ENCODE measurements around the gene ZBTB39.
"Not testable (repeated sequence)": the region's sequence is repeated elsewhere in the genome, so short reads cannot be mapped to it uniquely, and the experiment has no call there.

Gene ZBTB39

GRCh38 chr12:56980268-56980667, 26.1 kb downstream of the ZBTB39 start:
- DNase-seq (ENCODE audit: low read depth): no peak

- no peak for DNase-seq (ENCODE audit: low read depth)
Observed at GRCh38 chr12:56979628-56980027, 26.7 kb downstream of the ZBTB39 start.

DNA sequence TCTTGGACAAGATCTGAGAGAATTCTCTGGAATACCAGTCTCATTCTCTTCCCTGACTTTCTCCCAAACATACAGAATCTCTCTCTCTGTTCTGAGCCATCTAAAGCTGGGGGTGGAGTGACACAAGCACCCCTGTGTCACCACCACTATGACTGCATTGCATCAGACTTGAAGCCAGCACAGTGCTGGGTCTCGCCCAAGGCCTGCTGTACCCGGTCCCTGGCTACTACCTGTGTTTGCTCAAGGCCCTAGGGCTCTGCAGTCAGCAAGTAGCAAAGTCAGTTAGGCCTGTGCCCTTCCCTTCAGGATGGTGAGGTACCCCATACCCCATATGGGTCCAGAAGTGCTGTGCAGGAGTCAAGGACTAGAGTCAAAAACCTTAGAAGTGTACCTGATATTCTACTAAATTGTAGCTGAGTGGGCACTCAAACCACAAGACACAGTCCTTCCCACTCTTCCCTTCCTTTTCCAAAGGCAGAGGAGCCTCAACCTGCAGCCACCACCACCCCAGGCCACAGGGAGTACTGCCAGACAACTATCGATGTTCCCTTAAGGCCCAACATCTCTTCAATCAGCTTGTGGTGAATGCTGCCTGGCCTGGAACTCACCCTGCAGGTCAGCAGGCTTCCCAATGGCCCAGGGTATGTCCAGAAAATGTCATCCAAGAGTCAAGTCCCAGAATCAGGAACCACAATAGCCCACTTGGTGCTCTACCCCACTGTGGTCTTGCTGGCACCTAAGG, 27.8 kb downstream of the ZBTB39 start:
- DNase-seq (ENCODE audit: low read depth): no peak

GRCh38 chr12:56977361-56977760, 29.0 kb downstream of the ZBTB39 start:
- not testable (repeated sequence) for DNase-seq (ENCODE audit: low read depth)

DNA sequence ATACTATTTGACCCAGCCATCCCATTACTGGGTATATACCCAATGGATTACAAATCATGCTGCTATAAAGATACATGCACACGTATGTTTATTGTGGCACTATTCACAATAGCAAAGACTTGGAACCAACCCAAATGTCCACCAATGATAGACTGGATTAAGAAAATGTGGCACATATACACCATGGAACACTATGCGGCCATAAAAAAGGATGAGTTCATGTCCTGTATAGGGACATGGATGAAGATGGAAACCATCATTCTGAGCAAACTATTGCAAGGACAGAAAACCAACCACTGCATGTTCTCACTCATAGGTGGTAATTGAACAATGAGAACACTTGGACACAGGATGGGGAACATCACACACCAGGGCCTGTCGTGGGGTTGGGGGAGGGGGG, 32.1 kb downstream of the ZBTB39 start:
- not testable (repeated sequence) for DNase-seq (ENCODE audit: low read depth)

DNA sequence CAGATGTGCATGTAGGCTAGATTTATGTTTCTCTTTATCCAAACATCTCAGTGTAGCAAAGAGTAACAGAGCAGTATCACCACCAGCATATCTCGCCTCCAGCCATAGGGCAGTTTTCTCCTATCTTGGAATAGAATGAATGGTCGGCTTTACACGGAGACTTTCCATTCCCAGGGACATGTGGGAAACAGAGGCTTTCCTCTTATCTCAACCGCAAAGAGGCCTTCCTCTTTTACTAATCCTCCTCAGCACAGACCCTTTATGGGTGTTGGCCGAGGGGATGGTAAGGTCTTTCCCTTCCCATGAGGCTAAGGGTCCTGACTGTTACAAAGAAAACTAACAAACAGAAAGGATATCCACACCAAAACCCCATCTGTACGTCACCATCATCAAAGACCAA, 37.4 kb downstream of the ZBTB39 start:
- DNase-seq (ENCODE audit: low read depth): not testable (repeated sequence)

GRCh38 chr12:56965997-56966642, 40.2 kb downstream of the ZBTB39 start:
- DNase-seq (ENCODE audit: low read depth): not testable (repeated sequence)

- not testable (repeated sequence) for DNase-seq (ENCODE audit: low read depth)
Observed at GRCh38 chr12:56965124-56965523, 41.2 kb downstream of the ZBTB39 start.

DNA sequence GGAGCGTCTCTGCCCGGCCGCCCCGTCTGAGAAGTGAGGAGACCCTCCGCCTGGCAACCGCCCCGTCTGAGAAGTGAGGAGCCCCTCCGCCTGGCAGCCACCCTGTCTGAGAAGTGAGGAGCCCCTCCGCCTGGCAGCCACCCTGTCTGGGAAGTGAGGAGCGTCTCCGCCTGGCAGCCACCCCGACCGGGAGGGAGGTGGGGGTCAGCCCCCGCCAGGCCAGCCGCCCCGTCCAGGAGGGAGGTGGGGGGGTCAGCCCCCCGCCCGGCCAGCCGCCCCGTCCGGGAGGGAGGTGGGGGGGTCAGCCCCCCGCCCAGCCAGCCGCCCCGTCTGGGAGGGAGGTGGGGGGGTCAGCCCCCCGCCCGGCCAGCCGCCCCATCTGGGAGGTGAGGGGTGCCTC, 42.8 kb downstream of the ZBTB39 start:
- DNase-seq (ENCODE audit: low read depth): not testable (repeated sequence)

- DNase-seq (ENCODE audit: low read depth): not testable (repeated sequence)
Observed at GRCh38 chr12:56962247-56962646, 44.1 kb downstream of the ZBTB39 start.

DNA sequence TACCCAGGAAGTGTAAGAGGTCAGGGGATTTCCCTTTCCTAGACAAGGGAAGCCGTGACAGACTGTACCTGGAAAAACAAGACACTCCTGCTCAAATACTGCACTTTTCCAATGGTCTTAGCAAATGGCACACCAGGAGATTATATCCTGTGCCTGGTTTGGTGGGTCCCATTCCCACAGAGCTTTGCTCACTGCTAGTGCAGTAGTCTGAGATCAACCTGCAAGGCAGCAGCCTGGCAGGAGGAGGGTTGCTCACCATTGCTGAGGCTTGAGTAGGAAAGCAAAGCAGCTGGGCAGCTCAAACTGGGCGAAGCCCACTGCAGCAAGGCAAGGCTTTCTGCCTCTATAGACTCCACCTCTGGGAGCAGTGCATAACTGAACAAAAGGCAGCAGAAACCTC, 47.9 kb downstream of the ZBTB39 start:
- no peak for DNase-seq (ENCODE audit: low read depth)

DNA sequence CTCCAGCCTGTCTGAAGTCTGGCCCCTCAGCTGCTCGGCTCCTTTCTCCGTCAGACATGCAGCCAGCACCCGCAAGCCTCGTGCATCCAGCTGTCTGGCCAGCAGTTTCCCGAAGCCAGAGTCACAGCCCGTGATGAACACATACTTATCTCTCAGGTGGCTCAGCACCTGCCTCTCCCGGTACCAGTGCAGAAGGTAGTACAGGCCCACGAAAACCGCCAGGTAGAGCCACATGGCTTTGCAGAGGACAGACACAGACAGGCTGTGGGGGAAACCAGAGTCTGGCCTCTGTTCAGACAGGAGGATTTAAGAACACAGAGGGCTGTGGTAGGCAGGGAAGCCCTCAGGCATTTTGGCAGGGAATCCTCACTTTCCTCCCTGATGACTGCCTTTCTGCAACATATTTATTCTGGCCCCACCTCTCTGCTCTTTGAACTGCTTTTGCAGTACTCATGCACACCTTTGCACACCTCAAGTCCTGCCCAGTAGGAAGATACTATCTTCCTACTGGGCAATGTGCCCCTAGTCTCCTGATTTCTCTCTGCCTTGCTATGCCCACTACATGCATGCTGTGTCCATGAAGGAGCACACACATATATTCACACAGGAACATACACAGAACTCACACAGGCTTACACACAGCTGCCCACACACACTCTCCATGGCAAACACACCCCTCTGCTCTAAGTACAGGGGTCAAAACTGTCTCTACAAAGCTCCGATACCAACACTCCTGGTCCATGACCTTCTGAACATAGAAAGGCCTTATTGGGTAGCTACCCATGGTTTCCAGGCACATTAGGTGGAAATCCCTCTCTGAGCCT, 48.9 kb downstream of the ZBTB39 start, which contains the start of gene RDH16:
TSS of gene RDH16 (minus strand) at position 380 of the 824 bp plus-strand sequence. CDS start at position 234, 146 bp downstream.
- DNase-seq (ENCODE audit: low read depth): no peak

GRCh38 chr12:56955631-56956256, 50.6 kb downstream of the ZBTB39 start:
- DNase-seq (ENCODE audit: low read depth): no peak

DNA sequence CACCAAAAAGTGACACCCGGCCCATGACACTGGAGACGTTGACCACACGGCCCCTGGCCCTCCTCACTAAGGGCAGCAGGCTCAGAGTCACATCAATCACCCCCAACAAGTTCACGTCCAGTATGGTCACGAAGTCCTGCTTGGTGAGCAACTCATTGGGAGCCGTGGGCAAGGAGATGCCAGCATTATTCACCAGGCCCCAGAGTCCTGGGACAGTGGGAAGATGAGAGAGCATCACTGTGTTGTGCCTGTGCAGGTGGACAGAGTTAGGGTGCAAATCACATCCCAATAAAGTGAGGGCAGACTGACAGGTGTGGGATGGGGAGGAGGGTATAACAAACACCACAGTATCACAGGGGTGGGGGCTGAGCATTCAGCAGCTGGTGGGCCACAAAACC, 51.4 kb downstream of the ZBTB39 start:
- no peak for DNase-seq (ENCODE audit: low read depth)

DNA sequence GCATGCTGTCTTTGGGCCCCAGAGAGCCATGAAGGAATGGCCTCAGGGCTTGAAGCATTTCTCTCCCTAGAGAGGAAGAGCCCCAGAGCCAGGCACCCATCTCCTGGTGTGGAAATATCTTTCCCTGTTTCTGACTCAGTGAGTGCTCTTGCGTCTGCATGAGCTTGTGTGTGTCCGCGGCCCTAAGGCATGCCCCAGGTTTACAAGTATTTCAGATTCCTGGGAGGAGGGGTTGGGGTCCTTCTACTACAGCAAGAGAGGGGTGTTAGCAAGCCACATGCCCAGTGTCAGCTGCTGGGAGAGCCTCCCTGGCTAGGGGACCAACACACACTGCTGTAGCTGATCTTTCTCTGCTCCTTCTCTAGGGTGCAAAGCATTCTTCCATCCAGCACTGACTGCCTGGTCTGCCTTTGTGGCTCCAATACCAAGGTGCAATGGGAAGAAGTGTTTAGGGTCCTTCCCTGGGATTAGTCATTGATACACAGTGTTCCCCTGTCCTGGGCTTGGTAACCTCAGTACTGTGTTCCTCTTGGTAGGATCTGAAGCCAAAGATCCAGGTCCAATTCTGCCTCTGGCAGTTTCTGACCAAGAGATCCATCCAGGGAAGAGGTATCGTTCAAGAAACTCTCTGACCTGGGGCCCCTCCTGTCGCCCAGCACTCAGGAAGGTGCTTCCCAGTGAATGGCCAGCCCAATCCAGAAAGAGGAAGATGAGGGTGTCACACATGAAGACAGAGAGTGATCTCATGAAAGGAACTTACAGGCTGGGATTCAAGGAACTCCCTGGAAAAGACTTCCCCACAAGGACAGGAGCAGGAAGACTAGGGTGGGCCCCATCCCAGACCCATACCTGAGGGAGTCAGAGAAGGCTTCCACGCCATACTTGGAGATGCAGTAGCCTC, 52.0 kb downstream of the ZBTB39 start:
- DNase-seq (ENCODE audit: low read depth): no peak

GRCh38 chr12:56953314-56953713, 53.0 kb downstream of the ZBTB39 start:
- no peak for DNase-seq (ENCODE audit: low read depth)

- DNase-seq (ENCODE audit: low read depth): no peak
Observed at GRCh38 chr12:56951582-56952339, 54.6 kb downstream of the ZBTB39 start.

GRCh38 chr12:56948881-56949280, 57.5 kb downstream of the ZBTB39 start:
- no peak for DNase-seq (ENCODE audit: low read depth)

Data from stimulated activated CD8-positive, alpha-beta memory T cell treated with anti-CD3 and anti-CD28 coated beads, Interleukin-15, amount 100 ng/mL, for 24 hours (primary cell).